ENCODE data around the gene NECTIN2.

DNA sequence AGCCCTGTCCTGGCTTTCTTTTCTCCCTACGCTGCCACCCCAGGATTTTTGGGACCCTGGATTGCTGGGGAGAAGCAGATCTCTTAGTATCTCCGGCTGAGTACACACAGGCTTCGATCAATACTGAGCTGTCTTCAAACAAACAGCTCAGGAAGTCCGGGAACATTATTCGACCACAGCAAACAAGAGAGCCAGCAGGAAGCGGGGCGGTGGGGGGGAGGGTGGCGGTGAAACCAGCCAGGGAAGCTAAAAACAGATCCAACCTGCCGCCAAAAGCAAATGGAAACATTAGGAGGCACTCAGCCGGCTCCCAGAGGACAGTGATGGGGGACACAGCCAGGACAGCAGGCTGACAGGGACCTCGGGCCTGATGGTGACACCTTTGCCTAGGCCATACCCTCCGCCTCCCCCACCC lies 49.4 kb upstream of the NECTIN2 start:
- TF ChIP-seq TARDBP (IDR thresholded peaks at IDR 0.05) (no peak), FOXK2 (IDR thresholded peaks at IDR 0.05) (no peak), FOXM1 (IDR thresholded peaks at IDR 0.05; ENCODE audit: borderline replicate concordance) (no peak), SUZ12 (IDR thresholded peaks at IDR 0.05) (no peak), LEF1 (IDR thresholded peaks at IDR 0.05; ENCODE audit: borderline replicate concordance) (no peak)
